ENCODE data around the gene MPRIP. TPM values are rescaled to one million over a fixed set of nuclear protein-coding genes. Genes with fewer than 3 reads are reported as not detected.

MPRIP gene
- polyA plus RNA-seq, 1 donor (not counting 4 experiments of a cell fraction or from before 2014, with no cell fraction given) = 113 TPM

- Histone ChIP-seq H2AFZ (ENCODE audit: control insufficient read depth, low read length) (no peak overlapping the region), H3K27ac (ENCODE audit: control insufficient read depth, insufficient read depth, low read length) (no peak overlapping the region), H3K9ac (ENCODE audit: control insufficient read depth, extremely low read depth, insufficient read depth, low read length) (no peak overlapping the region), H3K36me3 (ENCODE audit: control insufficient read depth in 2 of 2, extremely low read depth in 1 of 2, insufficient read depth in 2 of 2, low read length in 2 of 2) (peaks cover 22 to 23% of the 10 kb centered on the region in 2 experiments), H3K79me2 (ENCODE audit: control insufficient read depth, insufficient read depth, low read length) (peaks cover 70% of the 10 kb centered on the region), H4K20me1 (ENCODE audit: control insufficient read depth, extremely low read depth, insufficient read depth, low read length) (peaks cover 33% of the 10 kb centered on the region), H3K27me3 (ENCODE audit: control insufficient read depth, extremely low read depth, insufficient read depth, low read length) (no peaks in the 10 kb centered on the region), H3K4me2 (ENCODE audit: control insufficient read depth, extremely low read depth, insufficient read depth, low read depth, low read length) (no peak overlapping the region), H3K9me3 (ENCODE audit: control insufficient read depth, low read depth, low read length) (no peaks in the 10 kb centered on the region), H3K9me1 (ENCODE audit: control insufficient read depth, extremely low read depth, insufficient read depth, low read length) (peaks cover 16% of the 10 kb centered on the region), H3K4me1 (ENCODE audit: control insufficient read depth, extremely low read depth, insufficient read depth, low read length) (no peaks in the 10 kb centered on the region), H3K4me3 (ENCODE audit: control insufficient read depth in 2 of 3, extremely low read depth in 1 of 3, insufficient read depth in 2 of 3, low read depth in 1 of 3, low read length in 3 of 3) (no peak overlapping the region)
- FAIRE-seq (no peak), DNase-seq (ENCODE audit: low read depth, low spot score) (no peak)
- TF ChIP-seq CTCF (optimal IDR thresholded peaks at IDR 0.05 in 1 of 3, IDR thresholded peaks at IDR 0.05 in 1 of 3, conservative IDR thresholded peaks at IDR 0.05 in 1 of 3; ENCODE audit: extremely low read depth in 1 of 3, insufficient read depth in 2 of 3, low read length in 3 of 3) (no peak), EZH2 (IDR thresholded peaks at IDR 0.05; ENCODE audit: low read length) (no peak)
- dilution Hi-C loops (cut with MboI; ENCODE audit: extremely low pct_ligation_motif_present, low sequenced_read_pairs) = no loop called here
These were observed 83.2 kb downstream of the MPRIP start for GRCh38 chr17:17125136-17126084.

GRCh38 chr17:17126131-17127110, 84.2 kb downstream of the MPRIP start:
- Histone ChIP-seq H3K9me3 (ENCODE audit: control insufficient read depth, low read depth, low read length) (no peaks in the 10 kb centered on the region), H3K27ac (ENCODE audit: control insufficient read depth, insufficient read depth, low read length) (no peak overlapping the region), H4K20me1 (ENCODE audit: control insufficient read depth, extremely low read depth, insufficient read depth, low read length) (peaks cover 25% of the 10 kb centered on the region), H3K27me3 (ENCODE audit: control insufficient read depth, extremely low read depth, insufficient read depth, low read length) (no peaks in the 10 kb centered on the region), H3K4me2 (ENCODE audit: control insufficient read depth, extremely low read depth, insufficient read depth, low read depth, low read length) (no peak overlapping the region), H2AFZ (ENCODE audit: control insufficient read depth, low read length) (no peak overlapping the region), H3K9me1 (ENCODE audit: control insufficient read depth, extremely low read depth, insufficient read depth, low read length) (peaks cover 16% of the 10 kb centered on the region), H3K4me3 (ENCODE audit: control insufficient read depth in 2 of 3, extremely low read depth in 1 of 3, insufficient read depth in 2 of 3, low read depth in 1 of 3, low read length in 3 of 3) (no peak overlapping the region), H3K36me3 (ENCODE audit: control insufficient read depth in 2 of 2, extremely low read depth in 1 of 2, insufficient read depth in 2 of 2, low read length in 2 of 2) (peaks cover 29 to 32% of the 10 kb centered on the region in 2 experiments), H3K9ac (ENCODE audit: control insufficient read depth, extremely low read depth, insufficient read depth, low read length) (no peak overlapping the region), H3K4me1 (ENCODE audit: control insufficient read depth, extremely low read depth, insufficient read depth, low read length) (no peaks in the 10 kb centered on the region), H3K79me2 (ENCODE audit: control insufficient read depth, insufficient read depth, low read length) (peaks cover 60% of the 10 kb centered on the region)
- dilution Hi-C loops (cut with MboI; ENCODE audit: extremely low pct_ligation_motif_present, low sequenced_read_pairs) = no loop called here
- FAIRE-seq (no peak), DNase-seq (ENCODE audit: low read depth, low spot score) (no peak)
- TF ChIP-seq EZH2 (IDR thresholded peaks at IDR 0.05; ENCODE audit: low read length) = no peak
